KOPT-K1 (cell line): ENCODE data around the gene IL17RB.

Experiments
- H3K27ac ChIP-seq: fragments of 200-600 bp; sonication (generic); 2 replicates; pipeline ENCODE4 v1.5.1; 2016; ENCODE audit warnings: antibody characterized with exemption, mild to moderate bottlenecking, low read depth, low read length; ENCODE audit not compliant: poor library complexity, severe bottlenecking
- H3K36me3 ChIP-seq: fragments of 200-600 bp; sonication (generic); 2 replicates; pipeline ENCODE4 v1.5.1; 2017; ENCODE audit warnings: antibody characterized with exemption, mild to moderate bottlenecking, low read length, moderate library complexity; ENCODE audit not compliant: insufficient read depth
- H3K9me3 ChIP-seq: fragments of 200-600 bp; sonication (generic); 2 replicates; pipeline ENCODE4 v1.5.1; 2017; ENCODE audit warnings: antibody characterized with exemption, low read length, mild to moderate bottlenecking; ENCODE audit not compliant: insufficient read depth, poor library complexity, severe bottlenecking

IL17RB gene, protein sequence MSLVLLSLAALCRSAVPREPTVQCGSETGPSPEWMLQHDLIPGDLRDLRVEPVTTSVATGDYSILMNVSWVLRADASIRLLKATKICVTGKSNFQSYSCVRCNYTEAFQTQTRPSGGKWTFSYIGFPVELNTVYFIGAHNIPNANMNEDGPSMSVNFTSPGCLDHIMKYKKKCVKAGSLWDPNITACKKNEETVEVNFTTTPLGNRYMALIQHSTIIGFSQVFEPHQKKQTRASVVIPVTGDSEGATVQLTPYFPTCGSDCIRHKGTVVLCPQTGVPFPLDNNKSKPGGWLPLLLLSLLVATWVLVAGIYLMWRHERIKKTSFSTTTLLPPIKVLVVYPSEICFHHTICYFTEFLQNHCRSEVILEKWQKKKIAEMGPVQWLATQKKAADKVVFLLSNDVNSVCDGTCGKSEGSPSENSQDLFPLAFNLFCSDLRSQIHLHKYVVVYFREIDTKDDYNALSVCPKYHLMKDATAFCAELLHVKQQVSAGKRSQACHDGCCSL

DNA sequence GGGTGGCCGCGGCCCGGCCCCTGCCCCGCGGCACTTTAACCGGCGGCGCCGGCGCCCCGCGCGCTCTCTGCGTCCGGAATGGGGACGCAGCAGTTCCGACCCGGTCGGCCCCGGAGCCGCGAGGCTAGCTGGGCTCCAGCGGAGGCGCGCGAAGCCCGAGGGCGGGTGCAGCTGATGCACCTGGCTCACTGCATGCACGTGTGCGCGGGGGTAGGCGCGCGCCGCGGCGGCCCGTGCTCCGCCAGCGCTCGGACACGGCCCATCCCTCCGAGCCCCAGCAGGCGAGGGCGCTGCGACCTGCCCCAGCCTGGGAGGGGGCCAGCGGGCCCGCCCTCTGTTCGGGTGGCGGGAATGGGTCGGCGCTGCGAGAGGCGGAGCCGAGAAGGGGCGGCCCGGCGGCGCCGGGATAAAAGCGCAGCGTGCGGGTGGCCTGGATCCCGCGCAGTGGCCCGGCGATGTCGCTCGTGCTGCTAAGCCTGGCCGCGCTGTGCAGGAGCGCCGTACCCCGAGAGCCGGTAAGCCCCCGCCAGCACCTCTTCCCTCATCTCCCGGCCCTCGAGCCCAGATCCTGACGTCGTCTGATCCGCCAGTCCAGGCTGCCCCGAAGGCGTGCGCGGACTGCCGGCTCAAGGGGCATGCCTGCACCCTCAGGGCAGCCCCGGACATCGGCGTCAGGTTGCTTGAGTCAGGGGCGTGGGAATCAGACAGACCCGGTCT lies at the start of gene IL17RB, which contains the start of gene CHDH:
Gene IL17RB (plus strand): TSS at position 435 of the 717 bp plus-strand sequence. CDS start 21 bp downstream, at position 456.
Gene CHDH (minus strand): TSS at position 286 of the 717 bp plus-strand sequence. CDS start 22,411 bp downstream, outside the sequence.
- Histone ChIP-seq H3K36me3 (no peaks in the 10 kb centered on the region), H3K9me3 (no peaks in the 10 kb centered on the region), H3K27ac (peak within 1 kb of the TSS; percentile 64)

DNA sequence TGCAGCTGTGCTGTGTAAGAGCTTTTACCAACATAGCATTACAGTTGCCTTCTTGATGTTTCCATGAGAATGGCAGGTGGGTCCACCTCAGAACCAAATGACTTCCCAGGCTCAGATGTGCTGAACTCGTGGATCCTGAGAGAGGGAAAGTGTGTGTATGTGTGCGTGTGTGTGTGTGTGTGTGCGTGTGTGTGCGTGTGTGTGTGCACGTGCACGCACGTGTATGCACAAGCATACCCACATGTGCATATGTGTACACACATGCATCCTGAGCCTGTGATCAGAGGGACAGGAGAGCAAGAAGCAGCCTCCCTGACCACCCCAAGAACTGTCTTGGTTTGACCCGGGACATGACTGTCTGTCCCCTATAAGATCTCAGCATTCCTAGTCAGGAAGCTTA lies 48.2 kb upstream of the IL17RB start:
- Histone ChIP-seq H3K27ac (no peak overlapping the region), H3K9me3 (no peaks in the 10 kb centered on the region), H3K36me3 (no peaks in the 10 kb centered on the region)

DNA sequence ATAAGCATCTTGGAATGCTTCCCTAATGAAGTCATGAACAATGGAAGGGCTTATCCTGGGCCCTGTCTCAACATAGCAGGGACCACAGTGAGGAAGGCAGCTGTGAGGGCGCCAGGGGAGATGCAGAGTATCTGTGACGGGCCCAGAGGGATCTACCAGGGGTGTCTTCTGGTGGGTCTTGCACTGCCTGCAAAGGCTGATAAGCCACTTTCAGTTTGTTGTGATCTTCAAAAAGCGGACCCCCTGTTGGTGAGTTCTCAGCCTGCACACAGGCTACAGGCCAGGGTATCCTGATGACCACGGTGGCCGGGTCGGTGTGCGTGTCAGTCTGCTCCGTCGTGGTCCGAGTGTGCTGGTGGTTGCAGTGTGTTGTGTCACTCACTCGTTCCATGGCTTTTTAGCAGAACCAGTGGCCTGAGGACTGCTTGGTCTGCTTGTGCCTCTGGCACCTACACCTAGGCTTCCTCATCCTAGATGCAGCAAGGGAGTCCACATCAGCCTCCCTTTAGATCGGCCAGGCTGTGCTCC lies 47.0 kb upstream of the IL17RB start:
- Histone ChIP-seq H3K36me3 (no peaks in the 10 kb centered on the region), H3K27ac (no peak overlapping the region), H3K9me3 (no peaks in the 10 kb centered on the region)

DNA sequence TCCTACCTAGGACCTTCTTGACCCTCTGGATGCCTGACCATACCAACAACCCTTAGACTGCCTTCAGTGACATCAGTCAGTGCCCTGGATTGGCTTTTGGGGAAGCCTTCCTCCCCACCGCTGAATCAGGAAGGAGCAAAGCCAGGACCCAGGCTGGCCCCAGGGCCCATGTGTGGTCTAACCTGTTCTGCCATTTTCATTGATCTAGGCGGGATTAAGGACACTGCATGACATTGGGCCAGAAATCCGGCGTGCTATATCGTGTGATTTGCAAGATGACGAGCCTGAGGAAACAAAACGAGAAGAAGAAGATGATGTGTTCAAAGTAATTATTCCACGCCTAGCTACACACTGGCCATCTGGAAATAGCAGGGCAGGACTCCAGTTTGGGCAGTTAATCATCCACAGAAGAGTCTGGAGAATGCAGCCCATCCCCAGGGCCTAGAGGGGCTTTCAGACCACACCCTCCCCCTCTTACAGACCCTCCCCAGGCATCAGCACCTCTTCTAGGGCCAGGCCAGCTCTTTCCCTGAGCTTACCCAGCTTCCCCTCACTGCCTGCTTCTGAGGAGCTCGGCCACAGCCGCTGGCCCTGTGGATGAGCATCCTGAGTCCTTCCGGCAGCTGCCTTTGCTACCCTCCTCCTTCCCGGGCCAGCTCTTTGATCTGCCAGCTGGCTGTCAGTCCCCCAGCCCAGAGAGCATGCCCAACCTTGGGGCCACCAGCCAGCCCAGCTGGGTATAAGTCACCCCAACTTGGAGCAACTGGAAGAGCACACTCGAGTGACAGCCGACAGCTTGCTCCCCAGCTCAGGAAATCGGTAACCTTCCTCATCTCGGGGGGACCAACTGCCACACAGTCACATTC lies 46.1 kb upstream of the IL17RB start:
- no peak overlapping the region for H3K27ac ChIP-seq
- H3K36me3 ChIP-seq = no peaks in the 10 kb centered on the region
- H3K9me3 ChIP-seq = no peaks in the 10 kb centered on the region

DNA sequence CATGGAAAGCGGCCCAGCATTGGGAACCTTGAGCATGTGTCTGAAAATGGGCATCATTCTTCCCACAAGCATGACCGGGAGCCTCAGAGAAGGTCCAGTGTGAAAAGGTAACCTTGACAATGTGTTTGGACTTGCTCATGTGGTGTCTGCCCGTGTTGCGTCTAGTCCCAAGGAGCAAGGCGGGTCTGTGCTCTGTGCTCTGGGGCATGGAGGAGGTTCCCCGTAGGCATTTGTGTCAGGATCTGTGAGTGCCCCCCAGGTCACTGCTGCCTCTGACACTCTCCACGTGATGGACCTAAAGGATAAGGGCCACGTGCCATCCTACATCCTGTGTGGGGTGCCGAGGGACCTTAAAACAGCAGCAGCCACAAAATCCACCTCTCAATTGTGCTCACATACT lies 45.0 kb upstream of the IL17RB start:
- no peak overlapping the region for H3K27ac ChIP-seq
- no peaks in the 10 kb centered on the region for H3K36me3 ChIP-seq
- H3K9me3 ChIP-seq = no peaks in the 10 kb centered on the region

DNA sequence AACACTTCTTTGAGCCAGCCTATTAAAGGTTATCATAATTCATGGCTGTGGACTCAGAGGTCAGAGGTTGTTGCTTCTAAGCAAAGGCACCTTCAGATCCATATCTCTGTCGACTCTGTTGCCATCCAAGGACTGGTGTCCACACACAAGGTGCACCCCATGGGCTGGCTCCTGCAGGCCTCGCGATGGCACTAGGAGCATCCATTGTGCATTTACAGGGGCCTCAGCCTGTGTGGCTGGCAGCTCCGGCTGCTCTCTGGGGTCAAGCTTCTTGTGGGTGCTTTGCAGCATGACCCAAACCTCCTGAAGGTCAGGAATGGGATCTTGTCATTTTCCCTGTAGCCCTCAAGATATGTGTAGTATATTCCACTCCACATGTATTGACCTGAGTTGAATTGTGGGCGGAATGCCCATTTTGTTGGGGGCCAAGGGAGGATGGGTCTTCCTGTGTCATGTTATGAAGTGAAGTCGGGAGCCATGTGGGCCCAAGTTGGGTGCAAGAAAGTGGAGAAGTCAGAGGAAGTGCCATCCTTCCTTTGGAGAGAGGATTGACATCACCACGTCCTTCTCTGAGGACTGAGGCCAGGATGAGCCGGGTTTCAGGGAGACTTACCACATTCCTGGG lies 44.0 kb upstream of the IL17RB start:
- H3K36me3 ChIP-seq = no peaks in the 10 kb centered on the region
- H3K9me3 ChIP-seq = no peaks in the 10 kb centered on the region
- no peak overlapping the region for H3K27ac ChIP-seq

DNA sequence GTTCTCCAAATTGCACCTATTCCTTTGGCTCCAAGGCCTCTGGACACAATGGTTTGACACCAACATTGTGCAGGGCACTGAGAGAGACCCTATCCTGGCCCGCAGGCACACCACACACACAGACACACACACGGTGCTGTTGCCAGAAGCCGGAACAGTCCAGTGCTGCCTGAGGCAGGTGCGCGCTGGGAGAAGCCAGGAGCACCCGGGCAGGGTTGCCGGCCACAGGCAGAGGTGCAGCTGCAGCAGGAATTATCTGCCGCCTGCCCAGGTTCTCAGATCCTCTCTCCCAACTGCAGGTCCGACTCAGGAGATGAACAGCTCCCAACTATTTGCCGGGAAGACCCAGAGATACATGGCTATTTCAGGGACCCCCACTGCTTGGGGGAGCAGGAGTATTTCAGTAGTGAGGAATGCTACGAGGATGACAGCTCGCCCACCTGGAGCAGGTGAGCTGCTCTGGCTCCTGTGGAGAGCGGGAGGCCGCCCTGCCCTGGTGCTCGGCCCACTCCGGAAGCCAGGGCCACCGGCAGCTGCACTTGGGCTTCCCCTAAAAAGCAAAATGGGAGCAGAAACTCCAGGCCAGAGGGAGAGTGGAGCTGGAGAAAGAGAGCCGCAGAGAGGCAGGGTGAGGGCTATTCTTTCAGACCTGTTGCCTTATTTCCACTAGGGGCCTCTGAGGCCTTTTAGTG lies 43.1 kb upstream of the IL17RB start:
- Histone ChIP-seq H3K9me3 (no peaks in the 10 kb centered on the region), H3K36me3 (no peaks in the 10 kb centered on the region), H3K27ac (no peak overlapping the region)

DNA sequence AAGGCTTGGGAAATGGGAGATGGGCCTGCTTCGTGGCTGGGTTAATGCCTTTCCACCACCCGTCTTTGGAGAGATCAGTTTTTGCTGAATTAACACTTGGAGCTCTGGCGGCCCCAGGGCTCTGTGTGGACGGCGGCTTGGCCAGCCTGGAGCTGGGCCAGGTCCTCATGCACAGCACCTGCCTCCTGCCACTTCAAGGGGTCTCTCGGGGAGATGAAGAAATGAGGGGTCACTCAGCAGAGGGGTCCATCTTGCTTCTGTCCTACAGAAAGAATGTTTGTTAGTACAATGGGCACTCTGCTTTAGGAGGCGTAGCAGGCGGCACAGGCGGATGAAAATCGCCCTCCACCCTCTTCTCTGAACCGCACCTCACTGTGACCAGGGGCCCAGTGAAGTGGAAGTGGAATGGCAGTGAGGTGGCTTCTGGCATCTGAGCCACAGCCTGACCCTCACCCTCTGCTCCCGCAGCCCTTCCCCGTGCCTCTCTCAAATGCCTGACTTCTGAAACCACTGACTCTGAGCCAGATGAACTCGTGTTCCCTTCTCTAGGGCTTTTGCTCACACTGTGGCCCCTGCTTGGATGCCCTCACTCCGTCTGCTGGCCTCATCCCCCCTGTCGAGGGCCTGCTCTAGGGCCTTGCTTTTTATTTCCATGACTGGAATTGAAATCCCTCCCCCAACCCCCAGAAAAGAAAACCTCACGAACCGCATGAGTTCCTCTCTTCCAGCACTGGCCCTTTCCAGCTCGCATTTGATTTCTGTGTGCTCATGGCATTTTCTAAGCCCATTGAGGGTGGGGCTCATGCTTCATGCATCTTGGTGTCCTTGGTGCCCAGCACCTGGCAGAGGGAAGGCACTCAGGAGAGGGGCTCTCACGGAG lies 42.3 kb upstream of the IL17RB start:
- H3K36me3 ChIP-seq = no peaks in the 10 kb centered on the region
- H3K27ac ChIP-seq = no peak overlapping the region
- H3K9me3 ChIP-seq = no peaks in the 10 kb centered on the region

DNA sequence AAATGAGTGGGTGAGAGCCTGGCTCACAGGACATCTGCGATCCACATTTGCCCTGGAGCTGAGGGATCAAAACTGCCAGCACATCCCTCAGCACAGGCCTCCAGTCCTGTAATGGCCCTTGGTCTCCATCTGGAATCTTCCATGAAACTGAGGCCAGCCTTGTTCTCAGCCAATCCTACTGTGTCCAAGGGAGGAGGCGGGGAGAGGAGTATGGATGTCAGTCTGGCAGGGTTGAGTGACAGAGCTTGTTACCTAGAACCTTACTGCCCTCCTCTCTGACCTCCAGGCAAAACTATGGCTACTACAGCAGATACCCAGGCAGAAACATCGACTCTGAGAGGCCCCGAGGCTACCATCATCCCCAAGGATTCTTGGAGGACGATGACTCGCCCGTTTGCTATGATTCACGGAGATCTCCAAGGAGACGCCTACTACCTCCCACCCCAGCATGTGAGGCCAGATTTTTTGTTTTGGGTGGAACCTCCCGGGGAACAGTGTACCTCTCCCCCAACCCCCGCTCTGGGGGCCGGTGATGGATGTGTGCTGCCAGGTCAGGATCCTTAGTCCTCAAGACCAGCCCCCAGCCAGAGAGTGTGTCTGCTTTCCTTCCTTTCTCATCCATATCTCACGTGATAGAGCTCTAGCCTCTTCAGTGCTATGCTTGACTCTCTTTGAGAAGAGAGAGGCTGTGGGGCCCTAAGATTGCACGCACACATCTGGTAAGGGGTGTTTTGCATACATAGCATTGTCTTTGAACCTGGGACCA lies 41.5 kb upstream of the IL17RB start:
- no peaks in the 10 kb centered on the region for H3K36me3 ChIP-seq

DNA sequence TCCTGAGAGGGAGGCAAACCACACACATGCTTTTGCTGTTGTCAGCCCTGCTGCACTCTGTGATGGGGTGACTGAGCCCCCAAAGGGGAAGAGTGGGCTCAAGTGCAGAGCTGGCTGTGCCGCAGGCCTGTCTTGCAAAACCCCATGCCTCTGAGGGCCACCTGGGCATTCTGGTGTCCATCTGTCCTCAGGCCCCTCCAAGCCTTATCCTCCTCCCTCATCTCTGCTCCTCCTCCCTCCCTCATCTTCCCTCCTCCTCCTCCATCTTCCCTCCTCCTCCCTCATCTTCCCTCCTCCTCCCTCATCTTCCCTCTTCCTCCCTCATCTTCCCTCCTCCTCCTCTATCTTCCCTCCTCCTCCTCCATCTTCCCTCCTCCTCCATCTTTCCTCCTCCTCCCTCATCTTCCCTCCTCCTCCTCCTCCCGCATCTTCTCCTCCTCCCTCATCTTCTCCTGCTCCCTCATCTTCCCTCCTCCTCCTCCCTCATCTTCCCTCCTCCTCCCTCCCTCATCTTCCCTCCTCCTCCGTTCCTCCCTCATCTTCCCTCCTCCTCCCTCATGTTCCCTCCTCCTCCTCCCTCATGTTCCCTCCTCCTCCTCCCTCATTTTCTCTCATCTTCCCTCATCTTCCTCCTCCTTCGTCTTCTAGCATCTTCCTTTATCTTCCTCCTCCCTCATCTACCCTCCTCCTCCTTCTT lies 40.8 kb upstream of the IL17RB start:
- H3K36me3 ChIP-seq = no peaks in the 10 kb centered on the region

More for the DNA sequence above, 41.5 kb upstream of the IL17RB start:
- Histone ChIP-seq H3K9me3 (no peaks in the 10 kb centered on the region), H3K27ac (peak overlapping the region; percentile 30)

DNA sequence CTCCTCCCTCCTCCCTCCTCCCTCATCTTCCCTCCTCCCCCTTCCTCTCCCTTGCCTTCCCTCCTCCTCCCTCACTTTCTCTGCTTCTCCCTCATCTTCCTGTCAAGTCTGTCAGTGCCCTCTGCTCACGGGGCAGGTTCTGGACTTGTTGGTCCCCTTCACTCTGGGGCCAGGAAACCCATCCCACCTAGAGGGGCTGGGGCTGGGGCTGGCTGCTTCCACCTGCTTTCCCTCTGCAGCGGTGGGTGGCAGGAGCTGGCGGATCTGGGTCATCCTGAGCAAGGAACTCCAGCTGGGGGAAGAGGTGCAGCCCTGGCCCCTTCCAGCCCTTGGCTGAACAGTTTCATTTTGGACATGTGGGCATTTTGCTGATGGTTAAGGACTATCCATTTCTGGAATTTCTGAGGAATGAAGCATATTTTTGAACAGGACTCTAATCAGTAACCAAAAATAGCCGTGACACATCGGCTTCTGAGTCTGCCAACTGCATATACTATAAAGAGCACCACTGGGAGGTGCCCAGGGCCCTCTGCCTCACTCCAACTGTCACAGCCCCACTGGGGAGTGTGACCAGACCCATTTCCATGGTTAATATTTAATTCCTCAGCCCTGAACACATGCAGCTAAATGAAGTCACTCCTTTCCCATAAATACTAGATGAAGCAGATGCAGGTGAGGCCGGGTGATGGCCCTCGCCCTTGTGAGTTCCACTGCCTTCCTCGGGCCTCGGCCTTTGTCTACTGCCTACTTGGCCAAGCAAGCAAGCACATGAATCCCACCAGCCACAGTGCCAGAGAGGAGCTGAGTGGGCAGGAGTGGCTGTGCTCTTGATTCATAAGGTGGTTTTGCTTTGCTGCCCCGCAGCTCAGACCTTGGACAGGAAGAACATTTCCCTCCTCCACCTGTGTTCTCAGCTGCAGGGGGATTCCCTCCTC lies 39.9 kb upstream of the IL17RB start:
- Histone ChIP-seq H3K36me3 (no peaks in the 10 kb centered on the region), H3K9me3 (no peaks in the 10 kb centered on the region), H3K27ac (no peak overlapping the region)

More for the DNA sequence above, 40.8 kb upstream of the IL17RB start:
- no peaks in the 10 kb centered on the region for H3K9me3 ChIP-seq
- peak overlapping the region; percentile 30 for H3K27ac ChIP-seq
